ENCODE results near the gene SAMD14. TPM values are rescaled to one million over a fixed set of nuclear protein-coding genes. Genes with fewer than 3 reads are reported as not detected.

Gene SAMD14
- total and polyA plus RNA-seq, 10 of the 15 experiments (the other 5 are each of a cell fraction or from before 2014, with no cell fraction given), result 0.06 to 1.7 (median 0.25) TPM; not detected in 3

DNA sequence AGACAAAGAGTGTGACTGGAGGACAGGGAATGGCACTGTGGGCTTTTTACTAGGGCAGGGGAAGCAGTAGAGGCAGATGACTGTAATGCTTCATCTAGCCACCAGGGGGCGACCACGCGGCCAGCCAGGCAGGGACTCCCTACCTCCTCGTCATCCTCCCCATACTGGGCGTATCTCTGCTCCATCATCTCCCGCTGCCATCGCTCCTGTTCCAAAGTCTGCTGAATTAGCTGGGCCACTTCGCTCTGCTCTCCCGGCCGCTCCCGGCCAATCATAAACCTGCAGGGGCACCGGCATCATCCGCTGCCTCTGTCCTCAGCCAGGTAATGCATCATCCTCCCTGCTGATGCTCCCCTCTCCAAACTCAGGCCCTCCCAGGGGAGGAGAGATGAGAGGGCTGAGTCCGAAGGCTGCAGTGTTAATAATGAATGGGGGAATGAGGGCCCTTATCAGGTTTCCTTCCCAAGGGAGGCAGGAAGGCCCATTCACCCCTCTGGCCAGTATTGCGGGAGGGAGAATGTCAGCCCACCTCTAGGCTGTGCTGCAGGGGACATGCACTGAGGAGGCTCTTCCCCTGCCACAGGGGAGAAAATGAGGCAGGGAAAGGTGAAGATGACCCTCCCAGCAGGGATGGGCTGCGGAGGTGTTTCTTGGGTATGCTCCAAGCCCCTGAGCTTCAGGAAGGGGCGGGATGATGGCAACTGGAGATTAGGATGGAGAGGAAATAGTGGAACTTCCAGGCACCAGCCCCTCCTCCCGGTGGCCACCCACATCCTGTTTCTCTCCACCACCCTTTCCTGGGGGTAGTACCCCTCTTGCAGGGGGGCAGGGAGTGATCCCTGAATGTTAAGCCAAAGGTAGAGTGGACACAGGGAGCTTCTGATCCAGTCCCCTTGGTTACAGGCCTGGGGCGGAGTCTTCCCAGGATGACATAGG lies 10.3 kb upstream of the SAMD14 start:
- BruUV-seq (replicated peaks), result no TSS peak
- no peak overlapping the region for H3K4me3 ChIP-seq
- DNase-seq (ENCODE audit: low read depth, low spot score), result no peak
- no peaks in the 10 kb centered on the region for H3K9me3 ChIP-seq (replicated peaks; ENCODE audit: control insufficient read depth, insufficient read depth, low read length)
- no peak overlapping the region for H3K27ac ChIP-seq (ENCODE audit: control insufficient read depth, insufficient read depth)
- H3K27me3 ChIP-seq (replicated peaks in 1 of 2; ENCODE audit: control insufficient read depth in 2 of 2, insufficient read depth in 2 of 2, low read length in 1 of 2), result no peaks in the 10 kb centered on the region
- H3K4me2 ChIP-seq (ENCODE audit: control insufficient read depth, insufficient read depth), result peak overlapping the region; percentile 30; the same call in 1 of the 2 replicates
- CTCF ChIA-PET, result interaction anchor here (0.6 to 6.9 kb wide), 17 partner anchors 7 to 702 kb away, joined by 3 to 87 read pairs (median 9); partner anchors contain the start of genes COL1A1, PPP1R9B, SAMD14 and SGCA
- peaks cover 69 to 82% of the 10 kb centered on the region in 2 experiments for H3K36me3 ChIP-seq (ENCODE audit: control insufficient read depth in 2 of 2, insufficient read depth in 2 of 2, low read length in 1 of 2)
- peaks cover 38% of the 10 kb centered on the region for H3K4me1 ChIP-seq (ENCODE audit: control insufficient read depth, insufficient read depth, low read length)
- no peak overlapping the region for H2AFZ ChIP-seq (ENCODE audit: control insufficient read depth, low read depth, low read length)
- WGBS (ENCODE audit: insufficient coverage, insufficient replicate concordance, low lambda C conversion rate, missing lambda C conversion rate), result 30% methylated on average over 19 of the region's 19 CpGs
- FAIRE-seq, result peak; percentile 98
- RAD21 ChIA-PET (ENCODE audit: unreplicated experiment), result interaction anchor here (1.0 to 1.7 kb wide), 3 partner anchors 8 to 22 kb away, joined by 3 to 7 read pairs (median 6); no protein-coding TSS in a partner anchor
- intact Hi-C loops (cut with micrococcal nuclease; ENCODE audit: unreplicated experiment), result loop anchor here (1.0 kb wide), 1 partner anchor 21 kb away; no protein-coding TSS in a partner anchor
- POLR2A ChIA-PET, result interaction anchor here (1.2 to 1.8 kb wide), 3 partner anchors 10 to 48 kb away, joined by 3 to 5 read pairs (median 5); partner anchors contain the start of gene PPP1R9B
- H3K79me2 ChIP-seq (ENCODE audit: control insufficient read depth, insufficient read depth, low read length), result peaks cover 35% of the 10 kb centered on the region
- peak; percentile 94 for ATAC-seq
- in situ Hi-C loops (cut with MboI), result no loop called here
- no peak overlapping the region for H3K9ac ChIP-seq (ENCODE audit: control insufficient read depth, insufficient read depth, low read length)
- SMC1A ChIA-PET (ENCODE audit: uncharacterized antibody, unreplicated experiment), result interaction anchor here (0.8 to 3.7 kb wide), 9 partner anchors 10 to 46 kb away, joined by 3 to 29 read pairs (median 6); no protein-coding TSS in a partner anchor
- H4K20me1 ChIP-seq (ENCODE audit: control insufficient read depth, insufficient read depth), result peaks cover 22% of the 10 kb centered on the region
- TF ChIP-seq ZNF217 (IDR thresholded peaks at IDR 0.05) (no peak), ETV6 (conservative IDR thresholded peaks at IDR 0.05 in 1 of 2, IDR thresholded peaks at IDR 0.05 in 1 of 2; ENCODE audit: borderline replicate concordance in 1 of 2, low read depth in 1 of 2) (no peak), RELA (IDR thresholded peaks at IDR 0.05; ENCODE audit: borderline replicate concordance, partially characterized antibody) (no peak), EZH2 (IDR thresholded peaks at IDR 0.05; ENCODE audit: borderline replicate concordance, control insufficient read depth, low read depth, low read length) (no peak), BACH1 (IDR thresholded peaks at IDR 0.05; ENCODE audit: borderline replicate concordance) (no peak), ZBTB4 (CRISPR knock-in tag; IDR thresholded peaks at IDR 0.05) (no peak), NBN (IDR thresholded peaks at IDR 0.05) (peak; percentile 37; the same call in 1 of the 2 replicates), EP300 (IDR thresholded peaks at IDR 0.05; ENCODE audit: borderline replicate concordance in 1 of 2, control insufficient read depth in 1 of 2, low read depth in 2 of 2, low read length in 2 of 2) (no peak), CTCF (IDR thresholded peaks at IDR 0.05 in 2 of 3, conservative IDR thresholded peaks at IDR 0.05 in 1 of 3; ENCODE audit: control insufficient read depth in 2 of 3, extremely low read depth in 1 of 3, insufficient read depth in 1 of 3, low read depth in 3 of 3, low read length in 3 of 3) (peak; percentile 93 to 96 (median 94)), RAD51 (IDR thresholded peaks at IDR 0.05) (no peak), POLR2A (IDR thresholded peaks at IDR 0.05; ENCODE audit: low read depth, low read length) (peak; percentile 20)
- TF ChIP-seq, protein P1, sequence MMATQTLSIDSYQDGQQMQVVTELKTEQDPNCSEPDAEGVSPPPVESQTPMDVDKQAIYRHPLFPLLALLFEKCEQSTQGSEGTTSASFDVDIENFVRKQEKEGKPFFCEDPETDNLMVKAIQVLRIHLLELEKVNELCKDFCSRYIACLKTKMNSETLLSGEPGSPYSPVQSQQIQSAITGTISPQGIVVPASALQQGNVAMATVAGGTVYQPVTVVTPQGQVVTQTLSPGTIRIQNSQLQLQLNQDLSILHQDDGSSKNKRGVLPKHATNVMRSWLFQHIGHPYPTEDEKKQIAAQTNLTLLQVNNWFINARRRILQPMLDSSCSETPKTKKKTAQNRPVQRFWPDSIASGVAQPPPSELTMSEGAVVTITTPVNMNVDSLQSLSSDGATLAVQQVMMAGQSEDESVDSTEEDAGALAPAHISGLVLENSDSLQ (IDR thresholded peaks at IDR 0.05), result peak; percentile 15; the same call in 1 of the 2 replicates
- TF ChIP-seq, protein P2, sequence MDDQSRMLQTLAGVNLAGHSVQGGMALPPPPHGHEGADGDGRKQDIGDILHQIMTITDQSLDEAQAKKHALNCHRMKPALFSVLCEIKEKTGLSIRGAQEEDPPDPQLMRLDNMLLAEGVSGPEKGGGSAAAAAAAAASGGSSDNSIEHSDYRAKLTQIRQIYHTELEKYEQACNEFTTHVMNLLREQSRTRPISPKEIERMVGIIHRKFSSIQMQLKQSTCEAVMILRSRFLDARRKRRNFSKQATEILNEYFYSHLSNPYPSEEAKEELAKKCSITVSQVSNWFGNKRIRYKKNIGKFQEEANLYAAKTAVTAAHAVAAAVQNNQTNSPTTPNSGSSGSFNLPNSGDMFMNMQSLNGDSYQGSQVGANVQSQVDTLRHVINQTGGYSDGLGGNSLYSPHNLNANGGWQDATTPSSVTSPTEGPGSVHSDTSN (IDR thresholded peaks at IDR 0.05; ENCODE audit: insufficient replicate concordance, low read depth, low read length), result no peak

Data from GM12878 (cell line).